NCI-H146 treated with DMSO at 0.1 percent for 48 hours (cell line): Measurements from ENCODE around the gene NT5DC4.

Experiments
- DNase-seq: peaks from one replicate; lab custom pipeline; 2025; ENCODE audit not compliant: unreplicated experiment; lab: John Stamatoyannopoulos, UW

NT5DC4 gene

DNA sequence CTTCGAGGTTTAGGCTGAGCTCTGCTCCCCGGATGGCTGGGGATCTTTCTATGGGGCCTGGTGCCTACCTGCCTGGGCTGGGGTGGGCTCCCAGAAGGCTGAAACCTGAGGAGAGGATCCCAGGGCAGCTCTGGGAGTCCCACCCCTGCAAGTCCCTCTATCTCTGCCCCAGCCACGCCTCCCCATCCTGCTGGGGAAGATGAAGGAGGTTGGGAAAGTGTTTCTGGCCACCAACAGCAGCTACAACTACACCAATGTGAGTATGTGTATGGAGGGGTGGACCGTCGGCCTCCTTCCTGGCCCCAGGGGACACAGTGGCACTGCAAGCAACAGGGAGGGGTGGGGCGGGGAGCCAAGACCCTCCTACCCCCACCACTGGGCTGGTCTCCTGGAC is 2.7 kb downstream of the NT5DC4 start:
- DNase-seq = no peak

DNA sequence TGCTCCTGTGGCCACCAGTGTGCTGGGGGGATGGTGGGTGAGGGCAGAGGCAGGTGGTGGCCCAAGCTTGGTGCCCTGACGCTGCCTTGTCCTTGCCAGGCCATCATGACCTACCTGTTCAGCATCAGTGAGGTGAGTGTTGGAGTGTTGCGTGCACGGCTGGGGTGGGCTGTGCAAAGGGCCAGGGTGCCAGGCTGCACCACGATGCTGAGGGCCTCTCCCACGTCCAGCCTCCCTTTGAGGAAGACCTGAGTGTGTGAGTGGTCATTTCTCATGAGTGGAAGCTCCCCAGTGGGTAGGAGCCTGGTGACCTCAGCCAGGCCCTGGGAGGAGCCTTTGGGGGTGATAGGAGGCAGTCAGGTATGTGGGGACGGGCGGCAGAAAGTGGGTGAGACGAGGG is 3.2 kb downstream of the NT5DC4 start:
- no peak for DNase-seq

DNA sequence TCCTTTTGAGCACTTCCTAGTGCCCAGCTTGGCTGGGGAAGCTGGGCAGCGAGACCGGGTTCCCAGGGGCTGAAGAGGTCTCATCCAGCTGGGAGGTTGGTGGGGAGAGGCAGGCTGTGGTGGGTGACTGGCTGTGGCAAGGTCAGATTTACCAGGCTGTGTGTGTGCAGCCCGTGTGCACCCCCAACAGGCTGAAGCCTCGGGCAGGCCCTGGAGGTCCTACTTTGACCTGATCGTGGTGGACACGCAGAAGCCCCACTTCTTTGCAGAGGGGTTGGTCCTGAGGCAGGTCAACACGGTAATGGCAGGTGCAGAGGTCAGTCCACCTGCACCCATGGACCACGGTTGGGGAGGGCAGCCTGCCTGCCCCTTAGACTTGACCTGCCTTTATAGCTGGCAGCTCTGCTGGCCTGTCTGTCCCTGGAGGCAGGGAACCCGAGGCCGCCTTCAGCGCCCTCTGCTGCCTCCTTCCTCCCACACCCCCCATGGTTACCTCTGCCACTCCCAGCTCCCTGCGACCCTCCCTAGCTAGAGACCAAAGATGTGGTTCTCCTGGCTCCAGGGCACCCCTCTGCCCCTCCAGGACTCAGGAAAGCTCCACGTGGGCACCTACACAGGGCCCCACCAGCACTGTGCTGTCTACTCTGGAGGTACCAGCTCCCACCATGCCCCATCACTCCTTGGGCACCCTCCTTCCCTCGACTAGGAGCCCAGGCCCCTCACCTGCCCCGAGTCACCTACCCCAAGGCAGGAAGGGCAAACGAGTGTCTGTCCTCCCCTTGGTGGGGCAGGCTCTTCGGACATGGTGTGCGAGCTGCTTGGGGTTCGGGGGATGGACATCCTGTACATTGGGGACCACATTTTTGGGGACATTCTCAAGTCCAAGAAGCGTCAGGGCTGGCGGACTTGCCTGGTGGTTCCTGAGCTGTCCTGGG is 4.0 kb downstream of the NT5DC4 start:
- no peak for DNase-seq

DNA sequence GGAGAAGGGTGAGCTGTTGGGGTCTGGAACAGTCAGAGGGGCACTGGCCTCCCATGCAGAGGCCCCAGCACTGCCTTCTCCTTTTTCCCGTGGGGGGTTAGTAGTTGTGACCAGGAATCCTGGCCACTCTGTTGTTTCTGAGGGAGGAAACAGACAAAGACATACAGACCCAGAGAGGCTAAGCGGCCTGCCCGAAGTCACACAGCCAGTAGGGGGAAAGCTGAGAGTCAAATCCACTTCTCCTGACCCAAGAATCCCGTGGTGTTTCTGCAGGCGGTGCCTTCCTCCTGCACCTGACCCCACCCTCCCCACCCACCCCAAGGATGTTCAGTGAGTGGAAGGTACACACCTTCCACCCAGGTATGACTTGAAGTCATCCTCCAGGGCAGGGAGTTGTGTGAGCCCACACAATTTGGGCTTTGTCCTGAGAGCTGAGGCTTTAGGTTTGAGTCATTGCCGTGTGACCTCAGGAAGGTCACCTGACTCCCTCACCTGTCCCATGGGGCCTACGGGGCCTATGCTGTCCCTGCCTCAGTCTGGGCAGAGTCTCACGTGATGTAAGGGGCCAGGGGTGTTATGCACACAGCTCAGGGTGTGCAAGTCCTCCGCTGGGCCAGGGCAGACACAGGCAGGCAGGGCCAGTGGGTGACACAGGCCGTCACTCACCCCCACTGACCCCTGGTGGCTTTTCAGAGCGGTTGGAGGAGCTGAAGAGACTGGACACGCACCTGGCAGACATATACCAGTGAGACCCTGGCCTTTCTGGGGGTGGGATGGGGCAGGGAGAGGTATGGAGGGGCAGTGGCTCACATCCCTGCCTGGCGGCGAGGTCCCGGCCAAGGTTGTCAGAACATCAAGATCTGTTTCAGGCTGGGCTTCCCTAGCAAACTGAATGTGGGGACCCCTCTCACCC is 5.0 kb downstream of the NT5DC4 start:
- no peak for DNase-seq

DNA sequence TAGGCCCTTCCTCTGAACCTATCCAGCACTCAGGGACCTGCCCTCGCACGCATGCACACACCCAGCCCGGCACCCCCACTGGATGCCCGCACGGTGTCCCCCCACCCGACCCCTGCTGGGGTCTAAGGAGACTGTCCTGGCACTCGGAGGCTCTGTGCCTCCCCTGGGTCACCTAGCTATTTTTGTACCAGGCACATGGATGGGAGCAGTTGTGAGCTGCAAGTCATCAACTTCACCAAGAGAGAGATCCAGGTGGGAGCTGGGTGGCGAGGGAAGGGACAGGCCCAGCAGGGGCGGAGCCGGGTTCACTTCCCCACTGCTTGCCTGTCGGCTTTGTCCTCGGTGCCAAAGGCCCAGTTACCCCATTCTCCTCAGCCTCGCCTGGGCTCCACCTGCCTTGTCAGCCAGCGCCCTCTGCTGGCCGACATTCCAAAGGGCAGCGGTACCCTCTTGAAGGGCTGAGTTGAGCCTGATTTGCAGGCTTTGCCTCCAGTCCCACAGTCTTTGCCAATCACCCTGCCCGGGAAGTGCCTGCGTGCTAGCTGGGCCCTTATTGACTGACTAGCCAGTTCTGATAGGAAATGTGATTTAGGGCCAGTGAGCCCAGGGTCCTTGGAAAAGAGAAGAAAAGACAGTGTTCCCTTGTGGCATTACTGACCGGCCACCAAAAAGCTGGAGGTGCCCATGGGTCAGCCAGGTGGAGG is 5.8 kb downstream of the NT5DC4 start:
- peak; percentile 89 for DNase-seq

DNA sequence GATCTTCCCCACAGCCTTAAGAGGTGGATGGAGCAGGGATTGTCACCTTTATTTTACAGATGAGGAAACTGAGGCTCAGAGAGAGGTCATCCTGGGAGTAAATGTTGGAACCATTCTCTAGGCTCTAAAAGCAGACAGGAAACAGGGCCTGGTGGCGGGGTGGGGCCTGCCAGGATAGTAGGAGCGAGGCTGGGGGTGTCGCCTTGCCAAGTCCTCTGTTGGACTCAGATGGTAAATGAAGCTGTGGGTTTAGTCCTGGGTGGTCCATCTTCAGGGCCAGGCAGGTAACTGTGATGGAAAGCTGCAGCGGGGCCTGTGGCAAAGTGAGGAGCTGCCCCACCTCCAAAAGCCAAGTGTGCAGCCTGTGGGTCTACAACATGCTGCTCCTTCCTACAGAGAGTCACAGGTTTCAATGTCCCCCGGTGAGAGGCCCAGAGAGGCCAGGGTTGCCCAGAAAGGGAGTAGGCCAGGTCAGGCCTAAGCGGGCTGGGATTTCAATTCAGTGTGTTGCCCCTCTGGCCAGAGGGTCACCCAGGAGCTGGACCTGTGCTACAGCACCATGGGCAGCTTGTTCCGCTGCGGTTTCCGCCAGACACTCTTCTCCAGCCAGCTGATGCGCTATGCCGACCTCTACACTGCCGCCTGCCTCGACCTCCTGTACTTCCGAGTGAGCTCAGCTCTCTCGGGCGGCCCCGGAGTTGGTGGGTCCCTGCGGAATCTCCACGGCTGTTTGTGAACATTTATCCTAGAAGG is 6.6 kb downstream of the NT5DC4 start:
- DNase-seq = no peak

DNA sequence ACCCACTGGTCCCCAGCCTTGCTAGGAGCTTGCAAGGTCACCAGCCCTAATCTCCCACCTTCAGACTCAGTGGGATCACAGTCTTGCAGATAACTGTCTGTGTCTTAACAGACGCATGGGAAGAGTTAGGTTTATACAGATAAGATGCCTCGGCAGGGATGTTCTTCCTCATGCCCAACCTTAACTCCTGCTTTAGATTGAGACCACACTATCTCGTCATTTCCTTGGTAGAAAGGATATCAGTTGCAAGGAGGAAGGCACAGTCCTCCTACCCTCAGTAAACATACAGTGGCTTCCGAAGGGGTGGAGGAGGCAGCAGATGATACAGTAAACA is 7.2 kb downstream of the NT5DC4 start:
- no peak for DNase-seq

DNA sequence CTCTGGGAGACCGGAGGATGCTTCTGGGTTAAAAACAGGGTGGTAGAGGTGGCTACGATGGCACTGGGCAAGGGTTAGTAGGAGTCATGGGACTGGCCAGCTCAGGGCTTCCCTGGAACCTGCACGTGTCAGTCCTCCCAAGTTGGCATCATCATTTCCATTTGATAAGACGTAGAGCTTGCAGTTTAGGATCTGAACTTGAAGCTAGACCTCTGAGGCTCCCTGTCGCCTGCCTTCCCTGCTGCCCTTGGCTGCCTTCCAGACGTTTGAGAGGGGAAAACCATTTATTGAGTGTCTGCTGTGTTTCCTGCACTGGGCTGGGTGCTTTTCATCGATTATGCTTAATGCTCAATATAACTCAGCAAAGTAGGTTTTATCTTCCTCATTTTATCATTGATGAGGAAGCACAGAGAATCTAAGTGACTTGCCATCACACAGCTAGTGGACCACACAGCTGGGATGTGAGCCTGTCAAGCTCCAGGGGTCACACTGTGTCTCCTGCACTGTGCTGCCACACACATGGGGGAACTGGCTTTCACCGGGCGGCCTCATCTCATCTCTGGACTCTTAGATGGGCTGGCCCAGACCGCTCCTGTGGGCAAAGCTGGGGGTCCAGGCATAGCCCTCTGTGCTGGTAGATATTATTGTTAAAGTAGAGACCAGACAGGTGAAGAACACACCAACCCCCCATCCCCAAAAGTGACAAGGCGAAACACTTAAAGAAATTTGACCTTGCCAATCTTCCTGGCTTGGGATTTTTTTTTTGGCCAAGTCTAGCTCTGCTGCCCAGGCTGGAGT is 7.8 kb downstream of the NT5DC4 start:
- DNase-seq = no peak

DNA sequence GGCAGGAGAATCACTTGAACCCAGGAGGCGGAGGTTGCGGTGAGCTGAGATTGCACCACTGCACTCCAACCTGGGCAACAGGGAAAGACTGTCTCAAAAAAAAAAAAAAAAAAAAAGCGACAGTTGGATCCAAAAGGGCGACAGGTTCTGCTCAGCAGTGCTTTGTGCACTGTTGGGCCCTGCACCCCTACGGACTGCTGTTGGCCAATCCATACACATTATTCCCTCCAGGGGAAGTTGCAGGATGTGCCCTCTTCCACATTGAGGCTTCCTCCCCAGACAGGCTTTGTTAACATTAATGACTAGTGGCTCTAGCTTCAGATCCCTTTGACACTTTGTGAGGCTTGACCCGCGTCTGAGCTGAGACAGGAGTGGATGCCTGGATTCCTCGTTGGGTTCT is 9.4 kb downstream of the NT5DC4 start:
- DNase-seq = no peak

DNA sequence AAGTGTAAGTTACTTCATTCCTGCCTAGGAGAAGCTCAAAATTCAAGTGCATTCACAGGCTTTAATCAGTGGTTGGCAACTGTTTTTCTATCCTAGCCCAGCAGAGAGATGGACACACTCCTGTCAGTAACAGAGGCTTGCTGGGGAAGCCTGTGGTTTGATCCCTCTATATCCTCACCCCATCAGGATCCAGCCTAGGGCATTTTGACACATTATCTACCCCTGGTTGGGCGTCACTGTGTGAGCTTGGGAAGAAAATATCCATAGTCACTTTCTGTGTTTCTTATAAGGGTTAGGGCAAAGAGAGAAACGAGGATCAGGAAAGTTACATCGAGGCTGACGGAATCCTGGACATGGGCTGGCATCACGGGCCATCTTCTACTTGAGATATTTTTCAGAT is 10.0 kb downstream of the NT5DC4 start:
- no peak for DNase-seq

DNA sequence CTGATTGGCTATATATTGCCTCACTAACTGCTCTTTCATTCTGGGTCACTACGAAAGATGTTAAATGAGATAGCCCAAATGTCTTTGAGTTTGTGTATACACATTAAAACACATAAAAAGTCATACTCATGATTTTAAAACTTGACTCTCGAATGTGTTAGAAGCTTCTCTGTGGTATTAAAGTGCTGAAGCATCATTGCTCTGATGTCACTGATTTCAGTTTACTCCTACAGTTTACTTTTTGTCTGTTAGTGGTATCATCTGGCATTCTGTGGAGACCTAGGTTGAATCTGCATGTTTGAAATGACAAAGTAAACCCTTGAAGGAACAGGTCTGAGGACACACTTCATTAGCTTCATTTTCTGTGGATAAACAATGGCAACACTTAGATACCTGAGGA is 10.7 kb downstream of the NT5DC4 start:
- DNase-seq = no peak

DNA sequence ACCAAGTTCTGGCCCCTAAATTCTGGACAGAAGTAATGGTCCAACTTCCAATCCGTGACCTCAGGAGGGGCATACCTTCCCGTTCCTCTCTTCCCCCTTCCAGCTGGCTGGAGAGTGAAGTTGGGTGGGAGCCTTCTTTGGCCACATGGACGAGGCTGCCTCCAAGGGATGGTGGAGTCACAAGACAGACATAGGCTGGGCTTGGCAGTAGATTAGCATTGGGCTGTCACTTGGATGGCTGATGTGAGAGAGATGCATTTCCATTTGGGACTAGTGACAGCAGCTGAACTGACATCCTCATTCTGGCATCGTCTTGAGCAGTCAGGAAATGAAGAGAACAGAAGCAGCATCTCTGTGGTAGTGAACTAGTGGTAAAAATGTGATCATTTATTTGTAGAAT is 12.6 kb downstream of the NT5DC4 start:
- DNase-seq = no peak

DNA sequence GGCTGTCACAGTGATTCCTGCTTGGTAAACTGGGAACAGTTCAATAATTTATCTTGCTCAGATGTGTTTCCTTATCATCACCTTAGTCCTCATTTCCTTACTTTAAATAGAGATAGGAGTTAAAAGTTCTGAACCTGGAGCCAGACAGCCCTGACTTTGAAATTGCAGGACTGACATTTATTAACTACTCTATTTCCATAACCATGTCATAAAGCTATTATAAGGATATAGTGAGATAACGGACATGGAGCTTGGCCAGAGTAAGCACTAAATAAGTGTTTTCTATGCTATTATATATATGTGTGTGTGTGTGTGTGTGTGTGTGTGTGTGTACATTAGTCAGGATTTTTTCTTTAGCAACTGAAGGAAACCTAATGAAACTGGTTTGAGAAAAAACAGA is 13.1 kb downstream of the NT5DC4 start:
- DNase-seq = no peak

DNA sequence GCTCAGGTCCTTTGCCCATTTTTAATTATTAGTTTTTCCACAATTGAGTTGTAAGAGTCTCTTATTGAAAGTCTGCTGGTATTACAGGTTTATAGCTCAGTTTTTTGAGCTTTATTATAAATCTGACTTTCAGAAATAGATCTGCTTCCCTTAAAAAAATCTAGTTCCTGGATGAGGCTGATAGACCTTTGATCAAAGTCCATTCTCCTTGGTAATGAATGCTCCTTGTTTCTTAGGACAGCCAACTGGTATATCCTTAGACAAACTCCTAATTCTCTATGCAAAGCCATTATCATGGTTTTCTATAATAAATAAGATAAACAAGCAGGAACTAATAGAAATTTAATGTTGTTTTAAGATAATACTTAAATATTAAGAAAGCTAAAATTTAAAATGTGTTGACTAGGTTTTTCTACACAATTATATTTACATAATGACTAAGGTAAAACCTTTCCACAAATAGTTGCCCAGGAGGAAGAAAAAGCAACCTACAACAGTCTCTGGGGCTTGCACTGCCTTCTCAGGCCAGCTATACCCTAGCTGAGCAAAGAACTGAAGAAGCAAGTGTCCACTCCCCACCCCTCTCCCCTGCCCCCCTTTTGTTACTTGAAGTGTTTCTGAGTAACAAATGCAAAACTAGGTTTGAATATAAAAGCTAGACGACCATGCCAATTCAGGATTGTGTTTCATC is 16.9 kb downstream of the NT5DC4 start:
- DNase-seq = no peak

DNA sequence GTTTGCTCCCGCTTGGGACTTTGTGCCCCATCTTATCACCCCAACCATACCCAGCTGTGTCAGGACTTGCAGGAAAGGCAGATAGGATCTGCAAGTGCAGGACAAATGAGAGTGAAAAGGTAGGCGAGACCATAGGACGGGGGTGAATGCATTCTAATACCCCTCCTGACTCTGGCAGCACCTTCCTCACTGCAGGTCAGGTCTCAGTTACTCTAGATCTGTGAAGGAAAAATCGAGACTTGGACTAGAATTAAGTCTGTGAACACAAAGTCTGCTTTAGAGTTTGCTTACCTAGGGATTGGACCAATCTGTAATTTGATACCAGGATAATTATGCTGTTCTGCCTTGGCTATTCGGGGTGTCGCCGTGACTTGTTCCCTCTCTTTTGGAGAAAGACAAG is 19.7 kb downstream of the NT5DC4 start:
- no peak for DNase-seq

DNA sequence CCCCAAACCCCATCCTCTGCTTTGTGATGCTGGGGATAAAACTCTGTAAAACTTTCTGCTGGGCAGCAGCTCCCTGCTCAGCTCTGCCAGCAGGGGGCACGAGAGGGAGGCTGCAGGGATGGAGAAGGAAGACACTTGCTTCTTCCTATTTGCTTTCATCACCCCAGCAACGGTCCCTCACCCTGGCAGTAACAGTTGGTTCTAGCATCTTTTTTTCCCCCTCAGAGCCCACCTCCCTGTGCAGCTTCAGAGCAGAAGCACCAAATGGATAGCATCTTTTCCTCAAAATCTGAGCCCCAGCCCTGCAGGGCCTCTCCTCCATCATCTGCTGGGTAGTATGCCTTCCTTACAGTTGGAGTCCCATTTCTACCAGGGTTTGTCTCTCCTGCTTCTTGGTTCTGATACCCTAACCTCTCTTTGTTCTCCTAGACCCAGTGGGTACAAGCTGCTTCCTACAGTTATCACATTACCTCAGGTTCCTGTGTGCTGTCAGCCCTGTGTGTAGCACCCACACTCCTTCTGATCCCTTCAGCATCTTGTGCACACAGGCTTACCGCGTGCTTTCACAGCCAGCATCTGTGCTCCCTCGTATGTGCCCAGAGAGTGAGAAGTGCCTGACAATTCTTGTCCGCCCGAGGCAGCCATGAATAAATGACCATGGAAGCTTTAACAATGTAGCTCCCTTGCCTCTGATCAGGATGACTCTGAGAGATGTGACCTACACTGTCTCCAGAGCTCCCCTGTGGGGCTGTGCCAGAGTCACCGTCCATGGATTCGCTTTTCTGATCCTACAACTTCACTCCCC is 29.1 kb downstream of the NT5DC4 start:
- DNase-seq = peak; percentile 29

DNA sequence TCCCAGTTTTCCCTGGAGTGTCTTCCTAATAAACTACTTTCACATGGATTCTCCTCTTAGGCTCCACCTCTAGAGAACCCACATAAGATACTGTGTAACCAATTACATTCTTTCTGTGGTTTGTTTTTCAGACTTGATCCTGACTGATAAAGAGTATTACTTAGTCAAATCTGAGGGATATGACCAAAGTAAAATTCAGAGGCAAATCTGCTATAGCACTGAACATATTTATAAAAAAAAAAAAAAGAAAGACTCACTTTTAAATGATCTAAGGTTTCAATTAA is 29.7 kb downstream of the NT5DC4 start:
- DNase-seq = no peak

DNA sequence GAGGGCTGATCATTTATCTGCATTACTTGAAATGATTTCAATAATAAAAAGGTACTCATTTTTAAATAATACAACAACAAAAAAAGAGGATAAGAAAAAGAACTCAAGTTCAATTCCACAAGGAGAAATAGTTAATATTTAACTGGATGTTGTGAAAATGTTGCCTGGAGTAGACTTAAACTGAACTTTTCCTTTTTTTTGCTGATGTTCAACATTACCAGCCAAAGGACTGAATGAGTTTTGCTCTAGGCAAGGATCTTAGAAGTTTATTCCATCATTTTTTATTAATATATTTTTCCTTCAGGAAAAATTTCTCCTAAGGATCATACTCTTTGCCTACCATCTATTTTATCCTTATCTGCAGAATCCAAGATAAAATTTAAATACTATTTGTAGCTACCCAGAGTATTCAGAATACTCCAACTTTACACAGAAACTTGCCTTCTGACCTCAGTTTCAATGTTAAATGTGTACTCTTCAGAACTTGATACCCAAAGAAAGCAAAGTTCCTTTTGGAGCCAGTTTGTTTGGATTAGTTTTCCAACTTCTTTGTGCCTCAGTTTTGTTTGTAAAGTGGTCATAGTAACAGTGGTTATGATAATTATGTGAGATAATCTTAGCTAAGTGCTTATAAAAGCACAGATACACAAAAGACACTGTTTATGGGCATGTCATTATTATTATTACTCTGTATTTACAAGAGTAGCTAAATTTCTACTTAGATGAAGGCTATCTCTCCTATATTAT is 30.8 kb downstream of the NT5DC4 start:
- DNase-seq = no peak
